KOPT-K1 (cell line): Measurements from ENCODE around the gene DPF3.

Experiments used
- H3K27ac ChIP-seq: fragments of 200-600 bp; sonication (generic); 2 replicates; pipeline ENCODE4 v1.5.1; 2016; ENCODE audit warnings: antibody characterized with exemption, mild to moderate bottlenecking, low read depth, low read length; ENCODE audit not compliant: poor library complexity, severe bottlenecking
- H3K36me3 ChIP-seq: fragments of 200-600 bp; sonication (generic); 2 replicates; pipeline ENCODE4 v1.5.1; 2017; ENCODE audit warnings: antibody characterized with exemption, mild to moderate bottlenecking, low read length, moderate library complexity; ENCODE audit not compliant: insufficient read depth
- H3K9me3 ChIP-seq: fragments of 200-600 bp; sonication (generic); 2 replicates; pipeline ENCODE4 v1.5.1; 2017; ENCODE audit warnings: antibody characterized with exemption, low read length, mild to moderate bottlenecking; ENCODE audit not compliant: insufficient read depth, poor library complexity, severe bottlenecking

Gene DPF3

GRCh38 chr14:72646861-72647528 is 246.9 kb downstream of the DPF3 start:
- H3K9me3 ChIP-seq = peaks cover 2% of the 10 kb centered on the region
- no peak overlapping the region for H3K27ac ChIP-seq
- H3K36me3 ChIP-seq = no peaks in the 10 kb centered on the region

- H3K36me3 ChIP-seq = no peaks in the 10 kb centered on the region
- H3K9me3 ChIP-seq = peaks cover 4% of the 10 kb centered on the region
- H3K27ac ChIP-seq = no peak overlapping the region
Measured at GRCh38 chr14:72645706-72646105, 248.2 kb downstream of the DPF3 start.

- peaks cover 4% of the 10 kb centered on the region for H3K9me3 ChIP-seq
- H3K27ac ChIP-seq = no peak overlapping the region
- no peaks in the 10 kb centered on the region for H3K36me3 ChIP-seq
Measured at GRCh38 chr14:72644758-72645489, 249.0 kb downstream of the DPF3 start.

GRCh38 chr14:72644038-72644437 is 249.9 kb downstream of the DPF3 start:
- peaks cover 10% of the 10 kb centered on the region for H3K9me3 ChIP-seq
- H3K36me3 ChIP-seq = no peaks in the 10 kb centered on the region
- H3K27ac ChIP-seq = no peak overlapping the region

- Histone ChIP-seq H3K9me3 (peaks cover 10% of the 10 kb centered on the region), H3K27ac (no peak overlapping the region), H3K36me3 (no peaks in the 10 kb centered on the region)
Measured at GRCh38 chr14:72643317-72643801, 250.5 kb downstream of the DPF3 start.

GRCh38 chr14:72640911-72641485 is 252.9 kb downstream of the DPF3 start:
- Histone ChIP-seq H3K36me3 (no peaks in the 10 kb centered on the region), H3K9me3 (peaks cover 10% of the 10 kb centered on the region), H3K27ac (no peak overlapping the region)

- Histone ChIP-seq H3K27ac (no peak overlapping the region), H3K36me3 (no peaks in the 10 kb centered on the region), H3K9me3 (peaks cover 10% of the 10 kb centered on the region)
Measured at GRCh38 chr14:72638021-72638420, 255.9 kb downstream of the DPF3 start.

- H3K9me3 ChIP-seq = peaks cover 7% of the 10 kb centered on the region
- H3K36me3 ChIP-seq = no peaks in the 10 kb centered on the region
- H3K27ac ChIP-seq = no peak overlapping the region
Measured at GRCh38 chr14:72636871-72637270, 257.0 kb downstream of the DPF3 start.

- H3K36me3 ChIP-seq = no peaks in the 10 kb centered on the region
- H3K27ac ChIP-seq = no peak overlapping the region
- H3K9me3 ChIP-seq = peaks cover 6% of the 10 kb centered on the region
Measured at GRCh38 chr14:72636094-72636493, 257.8 kb downstream of the DPF3 start.

- H3K9me3 ChIP-seq = peaks cover 6% of the 10 kb centered on the region
- H3K36me3 ChIP-seq = no peaks in the 10 kb centered on the region
- no peak overlapping the region for H3K27ac ChIP-seq
Measured at GRCh38 chr14:72634691-72635616, 258.9 kb downstream of the DPF3 start.

GRCh38 chr14:72633551-72633950 is 260.4 kb downstream of the DPF3 start:
- Histone ChIP-seq H3K9me3 (no peaks in the 10 kb centered on the region), H3K36me3 (no peaks in the 10 kb centered on the region), H3K27ac (no peak overlapping the region)

- H3K9me3 ChIP-seq = no peaks in the 10 kb centered on the region
- no peak overlapping the region for H3K27ac ChIP-seq
- H3K36me3 ChIP-seq = no peaks in the 10 kb centered on the region
Measured at GRCh38 chr14:72632727-72633126, 261.2 kb downstream of the DPF3 start.

GRCh38 chr14:72631401-72631800 is 262.5 kb downstream of the DPF3 start:
- no peaks in the 10 kb centered on the region for H3K36me3 ChIP-seq
- no peak overlapping the region for H3K27ac ChIP-seq
- H3K9me3 ChIP-seq = peaks cover 4% of the 10 kb centered on the region

- Histone ChIP-seq H3K27ac (no peak overlapping the region), H3K36me3 (no peaks in the 10 kb centered on the region), H3K9me3 (peaks cover 4% of the 10 kb centered on the region)
Measured at GRCh38 chr14:72630374-72630773, 263.5 kb downstream of the DPF3 start.

- Histone ChIP-seq H3K36me3 (no peaks in the 10 kb centered on the region), H3K27ac (no peak overlapping the region), H3K9me3 (peaks cover 4% of the 10 kb centered on the region)
Measured at GRCh38 chr14:72629534-72629933, 264.4 kb downstream of the DPF3 start.
